SK-N-SH (cell line): ENCODE measurements around the gene DYNLT1. TPM values are rescaled to one million over a fixed set of nuclear protein-coding genes. Genes with fewer than 3 reads are reported as not detected.

Experiments
- CTCF ChIA-PET: fragments of 300-600, 350-600 bp; formaldehyde crosslinking; extraction: SDS; loops from one replicate; lab custom pipeline; 2021; lab: Yijun Ruan, JAX
- POLR2A ChIA-PET: fragments of 350-600 bp; sonication (Branson Sonifier 250); formaldehyde crosslinking; extraction: SDS; loops from one replicate; lab custom pipeline; 2020; ENCODE audit warnings: antibody characterized with exemption, inconsistent platforms; lab: Yijun Ruan, JAX
- DNase-seq: peaks from one replicate; pipeline ENCODE4 v3.0.0; 2012
- H2AFZ ChIP-seq: fragments of 200-600 bp; sonication (generic); 2 replicates; pipeline ENCODE4 v1.8.1; 2016; ENCODE audit warnings: antibody characterized with exemption, mild to moderate bottlenecking, low read depth
- H3F3A ChIP-seq: fragments of 200-600 bp; sonication (generic); replicated peaks from 2 replicates; pipeline ENCODE3; 2016; ENCODE audit warnings: antibody characterized with exemption, mild to moderate bottlenecking; ENCODE audit not compliant: insufficient read depth
- H3K27ac ChIP-seq, 2 experiments: fragments of 200-500 bp in 1 of 2; fragments of 200-600 bp in 1 of 2; sonication (Bioruptor generic) in 1 of 2; sonication (generic), shearing (Covaris generic) in 1 of 2; 2 replicates each; pipeline versions ENCODE4 v1.5.1 to v1.6.1; 2014 to 2016; ENCODE audit warnings: low read depth in 2 of 2, inconsistent platforms in 1 of 2, low read length in 1 of 2, mild to moderate bottlenecking in 1 of 2, mixed read lengths in 1 of 2
- H3K27me3 ChIP-seq: fragments of 200-600 bp; sonication (generic), shearing (Covaris generic); 2 replicates; pipeline ENCODE4 v1.6.1; 2016; ENCODE audit warnings: mixed run types; ENCODE audit not compliant: insufficient read depth
- H3K36me3 ChIP-seq, 2 experiments: fragments of 200-500 bp in 1 of 2; fragments of 200-600 bp in 1 of 2; sonication (Bioruptor generic) in 1 of 2; sonication (generic) in 1 of 2; replicated peaks in 1 of 2; 2 replicates each; pipeline versions ENCODE3 to v1.5.1; 2014 to 2016; ENCODE audit warnings: low read length in 1 of 2, mild to moderate bottlenecking in 1 of 2; ENCODE audit not compliant: insufficient read depth in 2 of 2, control insufficient read depth in 1 of 2
- H3K4me1 ChIP-seq, 2 experiments: fragments of 200-500 bp in 1 of 2; fragments of 200-600 bp in 1 of 2; sonication (Bioruptor generic) in 1 of 2; sonication (generic), shearing (Covaris generic) in 1 of 2; 2 replicates each; pipeline versions ENCODE4 v1.5.1 to v1.6.1; 2014 to 2016; ENCODE audit warnings: low read depth in 1 of 2, low read length in 1 of 2, mixed run types in 1 of 2; ENCODE audit not compliant: insufficient read depth in 2 of 2, control insufficient read depth in 1 of 2
- H3K4me2 ChIP-seq: fragments of 200-600 bp; sonication (generic), shearing (Covaris generic); 2 replicates; pipeline ENCODE4 v1.6.1; 2017; ENCODE audit warnings: mixed run types
- H3K4me3 ChIP-seq, 2 experiments: fragments of 200-500 bp in 1 of 2; fragments of 200-600 bp in 1 of 2; sonication (Bioruptor generic) in 1 of 2; sonication (generic), shearing (Covaris generic) in 1 of 2; 2 replicates each; pipeline versions ENCODE4 v1.5.1 to v1.8.1; 2014 to 2016; ENCODE audit warnings: low read depth in 2 of 2, inconsistent platforms in 1 of 2, low read length in 1 of 2, mild to moderate bottlenecking in 1 of 2, mixed read lengths in 1 of 2, moderate library complexity in 1 of 2
- H3K79me2 ChIP-seq: fragments of 200-600 bp; sonication (generic); 2 replicates; pipeline ENCODE4 v1.8.1; 2017; ENCODE audit warnings: mild to moderate bottlenecking; ENCODE audit not compliant: insufficient read depth
- H3K9ac ChIP-seq: fragments of 200-600 bp; sonication (generic); 2 replicates; pipeline ENCODE4 v1.6.1; 2017; ENCODE audit warnings: mixed run types
- H3K9me2 ChIP-seq: fragments of 200-600 bp; sonication (generic); 2 replicates; pipeline ENCODE4 v1.6.1; 2017; ENCODE audit warnings: mixed run types
- H3K9me3 ChIP-seq: fragments of 200-600 bp; sonication (generic); 2 replicates; pipeline ENCODE4 v1.6.1; 2017; ENCODE audit warnings: mixed run types, mild to moderate bottlenecking, moderate library complexity
- H4K20me1 ChIP-seq: fragments of 200-600 bp; sonication (generic); 2 replicates; pipeline ENCODE4 v1.6.1; 2017; ENCODE audit warnings: mild to moderate bottlenecking, mixed run types; ENCODE audit not compliant: insufficient read depth
- CHD2 ChIP-seq: fragments of 150-350 bp; IDR thresholded peaks from 2 replicates; pipeline ENCODE4 v1.6.1; 2018; ENCODE audit warnings: low read length; ENCODE audit not compliant: partially characterized antibody
- ELF1 ChIP-seq: IDR thresholded peaks from 2 replicates; pipeline ENCODE4 v1.4.0; 2012
- EP300 ChIP-seq, 2 experiments: IDR thresholded peaks; 2 replicates each; pipeline versions ENCODE4 v1.4.0 to v1.6.1; 2012; ENCODE audit warnings: borderline replicate concordance in 1 of 2, low read depth in 1 of 2, low read length in 1 of 2
- EZH2phosphoT487 ChIP-seq: fragments of 200-600 bp; sonication (generic); IDR thresholded peaks from 2 replicates; pipeline ENCODE4 v1.6.1; 2017; ENCODE audit warnings: low read depth, mixed run types, mild to moderate bottlenecking, antibody characterized with exemption, moderate library complexity, borderline replicate concordance
- FOXM1 ChIP-seq: IDR thresholded peaks from 2 replicates; pipeline ENCODE4 v1.4.0; 2012; ENCODE audit warnings: low read depth, mild to moderate bottlenecking
- GABPA ChIP-seq: IDR thresholded peaks from 2 replicates; pipeline ENCODE4 v1.4.0; 2012; ENCODE audit warnings: low read depth, mild to moderate bottlenecking
- GATA2 ChIP-seq: sonication (generic); formaldehyde crosslinking; IDR thresholded peaks from 2 replicates; pipeline ENCODE4 v1.5.0; 2020; ENCODE audit warnings: mild to moderate bottlenecking, missing genetic modification reagents
- IRF3 ChIP-seq: fragments of 150-350 bp; IDR thresholded peaks from 2 replicates; pipeline ENCODE4 v1.6.1; 2016; ENCODE audit warnings: mild to moderate bottlenecking, low read depth, low read length
- JUND ChIP-seq: IDR thresholded peaks from 2 replicates; pipeline ENCODE4 v1.4.0; 2012
- MAX ChIP-seq: IDR thresholded peaks from 2 replicates; pipeline ENCODE4 v1.4.0; 2012; ENCODE audit warnings: low read depth
- MEF2A ChIP-seq: IDR thresholded peaks from 2 replicates; pipeline ENCODE4 v1.4.0; 2012; ENCODE audit warnings: low read depth, borderline replicate concordance
- MXI1 ChIP-seq: IDR thresholded peaks from 2 replicates; pipeline ENCODE4 v1.6.1; 2012; ENCODE audit warnings: mild to moderate bottlenecking, low read depth, low read length, improper control_type of control experiment
- NFIC ChIP-seq: IDR thresholded peaks from 2 replicates; pipeline ENCODE4 v1.4.0; 2012; ENCODE audit warnings: borderline replicate concordance
- NRF1 ChIP-seq: IDR thresholded peaks from 2 replicates; pipeline ENCODE4 v1.6.1; 2012; ENCODE audit warnings: low read depth, mild to moderate bottlenecking, low read length
- PBX3 ChIP-seq: IDR thresholded peaks from 2 replicates; pipeline ENCODE4; 2012
- POLR2AphosphoS5 ChIP-seq: IDR thresholded peaks from 2 replicates; pipeline ENCODE4 v1.6.1; 2012; ENCODE audit warnings: low read depth, low read length
- RAD21 ChIP-seq: IDR thresholded peaks from 2 replicates; pipeline ENCODE4 v1.6.1; 2012; ENCODE audit warnings: mild to moderate bottlenecking, low read length
- RCOR1 ChIP-seq: fragments of 150-350 bp; IDR thresholded peaks from 2 replicates; pipeline ENCODE4 v1.6.1; 2017; ENCODE audit warnings: antibody characterized with exemption, low read length
- REST ChIP-seq: IDR thresholded peaks from 2 replicates; pipeline ENCODE4 v1.6.1; 2012; ENCODE audit warnings: mild to moderate bottlenecking, low read depth, low read length, moderate library complexity
- RFX5 ChIP-seq: IDR thresholded peaks from 2 replicates; pipeline ENCODE4 v1.6.1; 2012; ENCODE audit warnings: mild to moderate bottlenecking, improper control_type of control experiment, low read length
- SIN3A ChIP-seq: IDR thresholded peaks from 2 replicates; pipeline ENCODE4 v1.6.1; 2012; ENCODE audit warnings: low read depth, mild to moderate bottlenecking, low read length, moderate library complexity, borderline replicate concordance
- SMC3 ChIP-seq: IDR thresholded peaks from 2 replicates; pipeline ENCODE4 v1.6.1; 2012; ENCODE audit warnings: low read depth, low read length, improper control_type of control experiment
- TCF12 ChIP-seq: IDR thresholded peaks from 2 replicates; pipeline ENCODE4 v1.4.0; 2012
- TEAD4 ChIP-seq: IDR thresholded peaks from 2 replicates; pipeline ENCODE4 v1.4.0; 2012; ENCODE audit warnings: mild to moderate bottlenecking, borderline replicate concordance; ENCODE audit not compliant: insufficient read depth
- USF1 ChIP-seq: IDR thresholded peaks from 2 replicates; pipeline ENCODE4 v1.4.0; 2012; ENCODE audit warnings: low read depth, borderline replicate concordance
- USF2 ChIP-seq: fragments of 150-350 bp; IDR thresholded peaks from 2 replicates; pipeline ENCODE4 v1.6.1; 2017; ENCODE audit warnings: antibody characterized with exemption, low read length, low read depth, borderline replicate concordance
- WGBS: methylation state at CpG from one replicate; pipeline ENCODE4 v1.1.6; 2017; ENCODE audit warnings: low lambda C conversion rate; 5-methylcytosine and 5-hydroxymethylcytosine counted together
- polyA plus RNA-seq, 3 experiments: library from polyadenylated mRNA; depleted of rRNA; stranded (reverse); fragments of >200 nt; gene quantifications; 2 replicates each; pipeline ENCODE4 v1.2.3, GENCODE V29; 2012

The DYNLT1 gene
- 306 and 390 TPM in 2 replicates for polyA plus RNA-seq (2012; rRNA removed)
- polyA plus RNA-seq (2012; cell fraction: cytosol; rRNA removed): 392 and 450 TPM in 2 replicates
- polyA plus RNA-seq (2012; cell fraction: nucleus; rRNA removed): 181 and 247 TPM in 2 replicates

- no peaks in the 10 kb centered on the region for H3K9me3 ChIP-seq
- H3K27me3 ChIP-seq: no peaks in the 10 kb centered on the region
- H3K27ac ChIP-seq: peak within 1 kb of the TSS; percentile 94 to 95
- peaks cover 40% of the 10 kb centered on the region for H3F3A ChIP-seq
- peak within 1 kb of the TSS; percentile 99 for H3K9ac ChIP-seq
- no peaks in the 10 kb centered on the region for H3K9me2 ChIP-seq
- CTCF ChIA-PET: interaction anchor here (0.7 to 7.7 kb wide), 11 partner anchors 9 to 430 kb away, joined by 3 to 46 read pairs (median 3); no protein-coding TSS in a partner anchor
- peaks cover 46% of the 10 kb centered on the region for H3K79me2 ChIP-seq
- peak; percentile 98 for DNase-seq
- peak within 1 kb of the TSS; percentile 79 for H2AFZ ChIP-seq
- H4K20me1 ChIP-seq: peaks cover 26% of the 10 kb centered on the region
- H3K4me2 ChIP-seq: peak within 1 kb of the TSS; percentile 85
- POLR2A ChIA-PET: interaction anchor here (1.0 to 2.9 kb wide), 6 partner anchors 10 to 430 kb away, joined by 3 to 14 read pairs (median 4); no protein-coding TSS in a partner anchor
- under 1% methylated on average over 22 of the region's 81 CpGs for WGBS
- peaks cover 8 to 11% of the 10 kb centered on the region in 2 experiments for H3K36me3 ChIP-seq
- H3K4me1 ChIP-seq: peaks cover 20 to 30% of the 10 kb centered on the region in 2 experiments
- H3K4me3 ChIP-seq: peak within 1 kb of the TSS; percentile 76 to 96
- no peak for TF ChIP-seq USF2
- TF ChIP-seq GABPA: no peak
- no peak for TF ChIP-seq FOXM1
- TF ChIP-seq USF1: no peak
- peak; percentile 63 for TF ChIP-seq MXI1
- no peak for TF ChIP-seq CHD2
- TF ChIP-seq ELF1: no peak
- TF ChIP-seq MEF2A: no peak
- TF ChIP-seq PBX3: no peak
- TF ChIP-seq TEAD4: no peak
- TF ChIP-seq RFX5: no peak
- TF ChIP-seq POLR2AphosphoS5: peak; percentile 89
- no peak for TF ChIP-seq MAX
- no peak for TF ChIP-seq GATA2 (CRISPR knock-in tag)
- no peak for TF ChIP-seq EP300 (IDR thresholded peaks at IDR 0.05; ENCODE audit: borderline replicate concordance in 1 of 2, low read depth in 1 of 2, low read length in 1 of 2)
- no peak for TF ChIP-seq JUND
- TF ChIP-seq RAD21: peak; percentile 33
- TF ChIP-seq NFIC: no peak
- no peak for TF ChIP-seq TCF12
- TF ChIP-seq SMC3: peak; percentile 5; the same call in 1 of the 2 replicates
- no peak for TF ChIP-seq RCOR1
- no peak for TF ChIP-seq IRF3
- peak; percentile 69 for TF ChIP-seq NRF1
- no peak; the same call in 1 of the 2 replicates for TF ChIP-seq REST
- no peak for TF ChIP-seq EZH2phosphoT487
- TF ChIP-seq SIN3A: peak; percentile 57; the same call in 1 of the 2 replicates
Measured at GRCh38 chr6:158644231-158645063, at the start of gene DYNLT1. Gene DYNLT1, minus strand, starts transcription at chr6:158644743. Its CDS starts 35 bp downstream, at chr6:158644708.
